Myocyte (in vitro differentiated cells): ENCODE results near the gene PDE4DIP. TPM values are rescaled to one million over a fixed set of nuclear protein-coding genes. Genes with fewer than 3 reads are reported as not detected.
"Not testable (repeated sequence)": the region's sequence is repeated elsewhere in the genome, so short reads cannot be mapped to it uniquely, and the experiment has no call there.

Source experiments
- DNase-seq: peaks from one replicate; pipeline ENCODE4 v3.0.0-alpha.2; 2012; ENCODE audit warnings: low read depth
- total RNA-seq: library from RNA; depleted of rRNA; stranded (reverse); fragments of >200 nt; gene quantifications from 2 replicates; pipeline ENCODE4 v1.2.3, GENCODE V29; 2014

Gene PDE4DIP
- total RNA-seq, 1 donor from 2014 or later: 408 TPM

GRCh38 chr1:148869634-148869961 is 25.4 kb downstream of the PDE4DIP start:
- DNase-seq: not testable (repeated sequence)

- DNase-seq: not testable (repeated sequence)
Observed at GRCh38 chr1:148874408-148875388, 30.5 kb downstream of the PDE4DIP start.

GRCh38 chr1:148879812-148880416 is 35.7 kb downstream of the PDE4DIP start:
- not testable (repeated sequence) for DNase-seq

GRCh38 chr1:148881261-148881660 is 37.0 kb downstream of the PDE4DIP start:
- not testable (repeated sequence) for DNase-seq

- not testable (repeated sequence) for DNase-seq
Observed at GRCh38 chr1:148885219-148885618, 41.0 kb downstream of the PDE4DIP start.

- DNase-seq: not testable (repeated sequence)
Observed at GRCh38 chr1:148886293-148886692, 42.1 kb downstream of the PDE4DIP start.

GRCh38 chr1:148888597-148888996 is 44.4 kb downstream of the PDE4DIP start:
- DNase-seq: not testable (repeated sequence)

- not testable (repeated sequence) for DNase-seq
Observed at GRCh38 chr1:148889267-148890074, 45.2 kb downstream of the PDE4DIP start.

GRCh38 chr1:148890075-148890568 is 45.9 kb downstream of the PDE4DIP start:
- DNase-seq: not testable (repeated sequence)

GRCh38 chr1:148894360-148895352 is 50.4 kb downstream of the PDE4DIP start:
- DNase-seq: not testable (repeated sequence)

GRCh38 chr1:148900026-148900425 is 55.8 kb downstream of the PDE4DIP start:
- DNase-seq: not testable (repeated sequence)

GRCh38 chr1:148900691-148901090 is 56.5 kb downstream of the PDE4DIP start:
- DNase-seq: not testable (repeated sequence)

- DNase-seq: not testable (repeated sequence)
Observed at GRCh38 chr1:148901150-148901952, 57.1 kb downstream of the PDE4DIP start.

GRCh38 chr1:148901953-148902341 is 57.7 kb downstream of the PDE4DIP start:
- not testable (repeated sequence) for DNase-seq

- not testable (repeated sequence) for DNase-seq
Observed at GRCh38 chr1:148909219-148909826, 65.1 kb downstream of the PDE4DIP start.

GRCh38 chr1:148911303-148911928 is 67.2 kb downstream of the PDE4DIP start:
- not testable (repeated sequence) for DNase-seq

GRCh38 chr1:148916222-148916621 is 72.0 kb downstream of the PDE4DIP start:
- DNase-seq: not testable (repeated sequence)

GRCh38 chr1:148916695-148917348 is 72.6 kb downstream of the PDE4DIP start:
- DNase-seq: not testable (repeated sequence)
